ACC112 (cell line): ENCODE data around the gene BAHD1.

Source experiments
- H2AFZ ChIP-seq: fragments of 200-600 bp; sonication (generic); one replicate; pipeline ENCODE4 v1.6.0; 2017; ENCODE audit warnings: antibody characterized with exemption, low read length; ENCODE audit not compliant: unreplicated experiment
- H3K27ac ChIP-seq: fragments of 200-600 bp; sonication (generic); 2 replicates; pipeline ENCODE4 v1.5.1; 2014; ENCODE audit warnings: low read depth, mild to moderate bottlenecking, antibody characterized with exemption, low read length, moderate library complexity
- H3K27me3 ChIP-seq: fragments of 200-600 bp; sonication (generic); 2 replicates; pipeline ENCODE4 v1.6.1; 2014; ENCODE audit warnings: mild to moderate bottlenecking, antibody characterized with exemption, low read length, moderate library complexity, mixed read lengths; ENCODE audit not compliant: insufficient read depth
- H3K36me3 ChIP-seq: fragments of 200-600 bp; sonication (generic); 2 replicates; pipeline ENCODE4 v1.6.1; 2016; ENCODE audit warnings: mild to moderate bottlenecking, antibody characterized with exemption, low read length, moderate library complexity, mixed read lengths; ENCODE audit not compliant: insufficient read depth
- H3K4me1 ChIP-seq: fragments of 200-600 bp; sonication (generic); one replicate; pipeline ENCODE4 v1.6.1; 2016; ENCODE audit warnings: low read length, mixed read lengths; ENCODE audit not compliant: insufficient read depth, unreplicated experiment, control insufficient read depth
- H3K4me3 ChIP-seq: fragments of 200-600 bp; sonication (generic); 2 replicates; pipeline ENCODE4 v1.5.1; 2014; ENCODE audit warnings: mild to moderate bottlenecking, low read depth, low read length
- H3K79me2 ChIP-seq: fragments of 200-600 bp; sonication (generic); one replicate; pipeline ENCODE4 v1.6.0; 2016; ENCODE audit warnings: low read length; ENCODE audit not compliant: control insufficient read depth, unreplicated experiment, insufficient read depth

The BAHD1 gene

GRCh38 chr15:40440743-40441564 lies at the start of gene BAHD1:
TSS of gene BAHD1 (plus strand) at chr15:40440953. CDS start at chr15:40458465, 17,512 bp downstream.
- H3K79me2 ChIP-seq: peaks cover 37% of the 10 kb centered on the region
- no peaks in the 10 kb centered on the region for H3K36me3 ChIP-seq
- peak within 1 kb of the TSS; percentile 74 for H2AFZ ChIP-seq
- peaks cover 20% of the 10 kb centered on the region for H3K4me1 ChIP-seq
- H3K27ac ChIP-seq: no peak within 1 kb of the TSS
- H3K27me3 ChIP-seq: peaks cover 23% of the 10 kb centered on the region
- H3K4me3 ChIP-seq: peak within 1 kb of the TSS; percentile 97

GRCh38 chr15:40392986-40393948 lies 47.5 kb upstream of the BAHD1 start:
- H3K4me3 ChIP-seq: no peak overlapping the region
- H2AFZ ChIP-seq: no peak overlapping the region
- peaks cover 10% of the 10 kb centered on the region for H3K79me2 ChIP-seq
- peak overlapping the region; percentile 28; the same call in 1 of the 2 replicates for H3K27ac ChIP-seq
- peaks cover 11% of the 10 kb centered on the region for H3K4me1 ChIP-seq
- no peaks in the 10 kb centered on the region for H3K27me3 ChIP-seq
- H3K36me3 ChIP-seq: peaks cover 35% of the 10 kb centered on the region

GRCh38 chr15:40397688-40398412 lies 42.9 kb upstream of the BAHD1 start:
- no peak overlapping the region for H3K27ac ChIP-seq

GRCh38 chr15:40398413-40398873 lies 42.3 kb upstream of the BAHD1 start:
- Histone ChIP-seq H3K27ac (no peak overlapping the region), H3K27me3 (no peaks in the 10 kb centered on the region), H3K36me3 (peaks cover 5% of the 10 kb centered on the region), H3K4me3 (no peak overlapping the region), H3K79me2 (no peaks in the 10 kb centered on the region), H2AFZ (no peak overlapping the region), H3K4me1 (no peaks in the 10 kb centered on the region)

More at GRCh38 chr15:40397688-40398412, 42.9 kb upstream of the BAHD1 start:
- H3K36me3 ChIP-seq: peaks cover 11% of the 10 kb centered on the region
- H3K79me2 ChIP-seq: no peaks in the 10 kb centered on the region
- H3K4me1 ChIP-seq: no peaks in the 10 kb centered on the region
- H3K27me3 ChIP-seq: no peaks in the 10 kb centered on the region
- no peak overlapping the region for H3K4me3 ChIP-seq
- no peak overlapping the region for H2AFZ ChIP-seq

DNA sequence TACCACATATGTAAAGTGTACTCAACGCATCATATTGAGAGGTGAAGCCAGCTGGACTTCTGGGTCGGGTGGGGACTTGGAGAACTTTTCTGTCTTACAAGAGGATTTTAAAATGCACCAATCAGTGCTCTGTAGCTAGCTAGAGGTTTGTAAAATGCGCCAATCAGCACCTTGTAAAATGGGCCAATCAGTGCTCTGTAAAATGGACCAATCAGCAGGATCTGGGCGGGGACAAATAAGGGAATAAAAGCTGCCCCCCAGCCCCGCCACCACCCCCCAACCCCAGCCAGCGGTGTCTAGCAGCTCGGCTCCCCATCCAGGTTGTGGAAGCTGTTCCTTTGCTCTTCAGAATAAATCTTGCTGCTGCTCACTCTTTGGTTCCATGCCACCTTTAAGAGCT lies 41.4 kb upstream of the BAHD1 start:
- Histone ChIP-seq H3K4me3 (no peak overlapping the region), H3K27me3 (no peaks in the 10 kb centered on the region), H3K36me3 (no peaks in the 10 kb centered on the region), H3K27ac (no peak overlapping the region), H3K4me1 (no peaks in the 10 kb centered on the region), H2AFZ (no peak overlapping the region), H3K79me2 (no peaks in the 10 kb centered on the region)

GRCh38 chr15:40405501-40406381 lies 35.0 kb upstream of the BAHD1 start, which contains the start of gene IVD:
TSS of gene IVD (plus strand) at chr15:40405795. CDS start at chr15:40405828, 33 bp downstream.
- 0 out of 2 replicates have a peak, but pooled peaks cover 1% of the 10 kb centered on the region for H3K36me3 ChIP-seq
- H2AFZ ChIP-seq: peak within 1 kb of the TSS; percentile 52
- peaks cover 16% of the 10 kb centered on the region for H3K79me2 ChIP-seq
- H3K4me1 ChIP-seq: peaks cover 11% of the 10 kb centered on the region
- H3K27ac ChIP-seq: no peak within 1 kb of the TSS
- H3K27me3 ChIP-seq: no peaks in the 10 kb centered on the region
- peak within 1 kb of the TSS; percentile 90 for H3K4me3 ChIP-seq

GRCh38 chr15:40407330-40407990 lies 33.3 kb upstream of the BAHD1 start:
- peaks cover 16% of the 10 kb centered on the region for H3K79me2 ChIP-seq
- H3K4me3 ChIP-seq: no peak overlapping the region; the same call in 1 of the 2 replicates
- no peak overlapping the region for H2AFZ ChIP-seq
- H3K27ac ChIP-seq: no peak overlapping the region
- peaks cover 11% of the 10 kb centered on the region; the same call in 1 of the 2 replicates for H3K36me3 ChIP-seq
- H3K27me3 ChIP-seq: no peaks in the 10 kb centered on the region
- H3K4me1 ChIP-seq: peaks cover 11% of the 10 kb centered on the region

DNA sequence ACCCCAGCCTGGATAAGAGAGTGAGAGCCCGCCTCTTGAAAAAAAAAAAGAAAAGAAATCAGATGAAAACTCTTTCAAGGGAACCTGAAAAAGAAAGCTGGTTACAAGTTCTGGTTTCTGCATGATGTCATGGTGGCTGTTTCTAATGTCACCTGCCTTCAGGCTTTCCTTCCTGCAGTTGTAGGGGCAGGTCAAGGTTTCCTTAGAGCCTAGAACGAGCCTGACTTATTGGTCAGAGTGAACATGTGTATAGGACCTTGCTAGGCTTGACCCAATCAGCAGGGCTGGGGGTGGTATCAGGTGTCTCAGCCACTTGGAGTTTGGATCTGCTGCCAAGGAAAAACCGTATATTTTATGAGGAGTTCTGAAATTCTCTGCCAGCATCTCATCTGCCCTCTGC lies 31.4 kb upstream of the BAHD1 start:
- Histone ChIP-seq H3K36me3 (peaks cover 11% of the 10 kb centered on the region; the same call in 1 of the 2 replicates), H3K79me2 (peaks cover 16% of the 10 kb centered on the region), H2AFZ (no peak overlapping the region), H3K27ac (no peak overlapping the region), H3K4me3 (no peak overlapping the region), H3K27me3 (no peaks in the 10 kb centered on the region), H3K4me1 (peaks cover 11% of the 10 kb centered on the region)

DNA sequence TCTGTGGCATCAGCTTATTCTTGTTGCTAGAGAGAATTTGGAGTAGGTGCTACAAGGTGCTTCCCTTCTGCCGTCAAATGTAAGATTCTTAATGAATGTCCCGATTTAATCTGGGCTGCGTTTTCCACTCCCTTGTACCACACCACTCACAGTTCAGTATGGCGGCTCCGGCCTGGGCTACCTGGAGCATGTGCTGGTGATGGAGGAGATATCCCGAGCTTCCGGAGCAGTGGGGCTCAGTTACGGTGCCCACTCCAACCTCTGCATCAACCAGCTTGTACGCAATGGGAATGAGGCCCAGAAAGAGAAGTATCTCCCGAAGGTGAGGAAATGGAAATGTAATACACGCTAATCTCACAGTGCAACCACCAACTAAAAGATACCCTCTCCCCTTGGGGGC lies 30.3 kb upstream of the BAHD1 start:
- peaks cover 14% of the 10 kb centered on the region; the same call in 1 of the 2 replicates for H3K36me3 ChIP-seq
- H3K27me3 ChIP-seq: no peaks in the 10 kb centered on the region
- no peak overlapping the region for H3K27ac ChIP-seq
- H3K4me3 ChIP-seq: no peak overlapping the region
- no peak overlapping the region for H2AFZ ChIP-seq
- peaks cover 5% of the 10 kb centered on the region for H3K4me1 ChIP-seq
- H3K79me2 ChIP-seq: peaks cover 16% of the 10 kb centered on the region
